Measurements from ENCODE around the gene TPO. TPM values are rescaled to one million over a fixed set of nuclear protein-coding genes. Genes with fewer than 3 reads are reported as not detected.

Gene TPO
- total RNA-seq, 1 donor from 2014 or later: not detected

- Mint-ChIP-seq H3K4me3 (no peak overlapping the region), H3K27ac (no peak overlapping the region), H3K9me3 (no peaks in the 10 kb centered on the region), H3K27me3 (no peaks in the 10 kb centered on the region), H3K4me1 (no peaks in the 10 kb centered on the region), H3K36me3 (ENCODE audit: low read depth) (no peaks in the 10 kb centered on the region)
- intact Hi-C loops (cut with micrococcal nuclease): no loop called here
- no peak for DNase-seq
These were observed 88.0 kb downstream of the TPO start for GRCh38 chr2:1501038-1501851.

GRCh38 chr2:1501991-1502390, 88.7 kb downstream of the TPO start:
- peaks cover 1% of the 10 kb centered on the region for H3K4me1 Mint-ChIP-seq
- intact Hi-C loops (cut with micrococcal nuclease): no loop called here
- H3K36me3 Mint-ChIP-seq (ENCODE audit: low read depth): no peaks in the 10 kb centered on the region
- H3K4me3 Mint-ChIP-seq: no peak overlapping the region
- H3K27me3 Mint-ChIP-seq: no peaks in the 10 kb centered on the region
- H3K9me3 Mint-ChIP-seq: no peaks in the 10 kb centered on the region
- DNase-seq: no peak
- H3K27ac Mint-ChIP-seq: no peak overlapping the region

- intact Hi-C loops (cut with micrococcal nuclease): no loop called here
- H3K27ac Mint-ChIP-seq: no peak overlapping the region
- H3K9me3 Mint-ChIP-seq: no peaks in the 10 kb centered on the region
- no peak overlapping the region for H3K4me3 Mint-ChIP-seq
- H3K4me1 Mint-ChIP-seq: peaks cover 1% of the 10 kb centered on the region
- DNase-seq: no peak
- H3K27me3 Mint-ChIP-seq: no peaks in the 10 kb centered on the region
- H3K36me3 Mint-ChIP-seq (ENCODE audit: low read depth): no peaks in the 10 kb centered on the region
These were observed 89.6 kb downstream of the TPO start for GRCh38 chr2:1502891-1503304.

- Mint-ChIP-seq H3K36me3 (ENCODE audit: low read depth) (no peaks in the 10 kb centered on the region), H3K4me1 (peaks cover 3% of the 10 kb centered on the region), H3K4me3 (no peak overlapping the region), H3K27me3 (no peaks in the 10 kb centered on the region), H3K9me3 (peaks cover under 1% of the 10 kb centered on the region), H3K27ac (no peak overlapping the region)
- no peak for DNase-seq
- intact Hi-C loops (cut with micrococcal nuclease): no loop called here
These were observed 90.4 kb downstream of the TPO start for GRCh38 chr2:1503471-1504310.

- DNase-seq: no peak
- Mint-ChIP-seq H3K27ac (no peak overlapping the region), H3K4me3 (no peak overlapping the region)
These were observed 91.1 kb downstream of the TPO start for GRCh38 chr2:1504311-1504750.

GRCh38 chr2:1505031-1505441, 91.8 kb downstream of the TPO start:
- peaks cover 3% of the 10 kb centered on the region for H3K27me3 Mint-ChIP-seq
- H3K9me3 Mint-ChIP-seq: peaks cover 6% of the 10 kb centered on the region
- peaks cover 16% of the 10 kb centered on the region for H3K4me1 Mint-ChIP-seq
- intact Hi-C loops (cut with micrococcal nuclease): no loop called here
- DNase-seq: no peak
- peaks cover 9% of the 10 kb centered on the region for H3K36me3 Mint-ChIP-seq (ENCODE audit: low read depth)
- no peak overlapping the region for H3K27ac Mint-ChIP-seq
- no peak overlapping the region for H3K4me3 Mint-ChIP-seq

More at GRCh38 chr2:1504311-1504750, 91.1 kb downstream of the TPO start:
- peaks cover 3% of the 10 kb centered on the region for H3K27me3 Mint-ChIP-seq
- peaks cover 5% of the 10 kb centered on the region for H3K36me3 Mint-ChIP-seq (ENCODE audit: low read depth)
- H3K4me1 Mint-ChIP-seq: peaks cover 9% of the 10 kb centered on the region
- peaks cover 6% of the 10 kb centered on the region for H3K9me3 Mint-ChIP-seq
- intact Hi-C loops (cut with micrococcal nuclease): no loop called here

- H3K9me3 Mint-ChIP-seq: peaks cover 6% of the 10 kb centered on the region
- peaks cover 9% of the 10 kb centered on the region for H3K36me3 Mint-ChIP-seq (ENCODE audit: low read depth)
- H3K4me1 Mint-ChIP-seq: peaks cover 21% of the 10 kb centered on the region
- H3K27ac Mint-ChIP-seq: peak overlapping the region; percentile 83
- DNase-seq: peak; percentile 85
- peak overlapping the region; percentile 81 for H3K4me3 Mint-ChIP-seq
- H3K27me3 Mint-ChIP-seq: peaks cover 3% of the 10 kb centered on the region
- intact Hi-C loops (cut with micrococcal nuclease): no loop called here
These were observed 96.2 kb downstream of the TPO start for GRCh38 chr2:1509271-1510065.

GRCh38 chr2:1510176-1510575, 96.9 kb downstream of the TPO start:
- Mint-ChIP-seq H3K27me3 (peaks cover 3% of the 10 kb centered on the region), H3K36me3 (ENCODE audit: low read depth) (peaks cover 9% of the 10 kb centered on the region), H3K4me1 (peaks cover 21% of the 10 kb centered on the region), H3K9me3 (peaks cover 6% of the 10 kb centered on the region), H3K4me3 (peak overlapping the region; percentile 81), H3K27ac (no peak overlapping the region)
- DNase-seq: no peak
- intact Hi-C loops (cut with micrococcal nuclease): no loop called here

- DNase-seq: no peak
- H3K4me3 Mint-ChIP-seq: no peak overlapping the region
- intact Hi-C loops (cut with micrococcal nuclease): no loop called here
- peaks cover 3% of the 10 kb centered on the region for H3K27me3 Mint-ChIP-seq
- peaks cover 6% of the 10 kb centered on the region for H3K9me3 Mint-ChIP-seq
- H3K27ac Mint-ChIP-seq: no peak overlapping the region
- peaks cover 9% of the 10 kb centered on the region for H3K36me3 Mint-ChIP-seq (ENCODE audit: low read depth)
- H3K4me1 Mint-ChIP-seq: peaks cover 19% of the 10 kb centered on the region
These were observed 98.2 kb downstream of the TPO start for GRCh38 chr2:1511455-1511854.

GRCh38 chr2:1512321-1513289, 99.3 kb downstream of the TPO start:
- no peak overlapping the region for H3K27ac Mint-ChIP-seq
- intact Hi-C loops (cut with micrococcal nuclease): no loop called here
- no peak for DNase-seq
- no peak overlapping the region for H3K4me3 Mint-ChIP-seq
- peaks cover 19% of the 10 kb centered on the region for H3K4me1 Mint-ChIP-seq
- peaks cover 9% of the 10 kb centered on the region for H3K36me3 Mint-ChIP-seq (ENCODE audit: low read depth)
- H3K9me3 Mint-ChIP-seq: peaks cover 6% of the 10 kb centered on the region
- H3K27me3 Mint-ChIP-seq: peaks cover 3% of the 10 kb centered on the region

GRCh38 chr2:1514391-1515072, 101.3 kb downstream of the TPO start:
- DNase-seq: no peak
- H3K27ac Mint-ChIP-seq: no peak overlapping the region
- H3K4me3 Mint-ChIP-seq: no peak overlapping the region
- H3K36me3 Mint-ChIP-seq (ENCODE audit: low read depth): peaks cover 2% of the 10 kb centered on the region
- no peaks in the 10 kb centered on the region for H3K9me3 Mint-ChIP-seq
- H3K27me3 Mint-ChIP-seq: no peaks in the 10 kb centered on the region
- peaks cover 26% of the 10 kb centered on the region for H3K4me1 Mint-ChIP-seq
- intact Hi-C loops (cut with micrococcal nuclease): no loop called here

GRCh38 chr2:1515073-1515430, 101.8 kb downstream of the TPO start:
- Mint-ChIP-seq H3K4me3 (no peak overlapping the region), H3K27ac (no peak overlapping the region), H3K36me3 (ENCODE audit: low read depth) (no peaks in the 10 kb centered on the region), H3K27me3 (no peaks in the 10 kb centered on the region), H3K9me3 (no peaks in the 10 kb centered on the region), H3K4me1 (peaks cover 21% of the 10 kb centered on the region)
- no peak for DNase-seq
- intact Hi-C loops (cut with micrococcal nuclease): no loop called here
